H9 (cell line): ENCODE data around the gene NTN3. TPM values are rescaled to one million over a fixed set of nuclear protein-coding genes. Genes with fewer than 3 reads are reported as not detected.

Source experiments
- DNase-seq: peaks from one replicate; pipeline ENCODE4 v3.0.0-alpha.2; 2017
- H2AFZ ChIP-seq: one replicate; pipeline ENCODE4 v1.6.1; 2013; ENCODE audit warnings: mild to moderate bottlenecking, low read length, control low read depth, moderate library complexity
- H2AK5ac ChIP-seq: 2 replicates; pipeline ENCODE4 v1.6.1; 2013; ENCODE audit warnings: low read length, control low read depth, mixed read lengths; ENCODE audit not compliant: insufficient read length
- H2BK120ac ChIP-seq: one replicate; pipeline ENCODE4 v1.6.1; 2013; ENCODE audit warnings: low read depth, mild to moderate bottlenecking, low read length, control low read depth, inconsistent platforms; ENCODE audit not compliant: poor library complexity, severe bottlenecking
- H2BK12ac ChIP-seq: 2 replicates; pipeline ENCODE4 v1.6.1; 2013; ENCODE audit warnings: low read length, control low read depth, mixed read lengths, low read depth; ENCODE audit not compliant: insufficient read length
- H2BK15ac ChIP-seq: 2 replicates; pipeline ENCODE4 v1.6.1; 2013; ENCODE audit warnings: low read depth, low read length, control low read depth
- H2BK20ac ChIP-seq: one replicate; pipeline ENCODE4 v1.6.1; 2013; ENCODE audit warnings: low read depth, mild to moderate bottlenecking, low read length, control low read depth, inconsistent platforms; ENCODE audit not compliant: poor library complexity, severe bottlenecking
- H2BK5ac ChIP-seq: 2 replicates; pipeline ENCODE4 v1.6.1; 2013; ENCODE audit warnings: low read length, control low read depth, mixed read lengths; ENCODE audit not compliant: insufficient read length
- H3K14ac ChIP-seq: 2 replicates; pipeline ENCODE4 v1.6.1; 2013; ENCODE audit warnings: low read length, control low read depth; ENCODE audit not compliant: insufficient read depth
- H3K18ac ChIP-seq: 2 replicates; pipeline ENCODE4 v1.6.1; 2013; ENCODE audit warnings: low read depth, mild to moderate bottlenecking, mixed read lengths, low read length, control low read depth; ENCODE audit not compliant: insufficient read length
- H3K23ac ChIP-seq: 2 replicates; pipeline ENCODE4 v1.6.1; 2013; ENCODE audit warnings: low read length, control low read depth, mixed read lengths, low read depth; ENCODE audit not compliant: insufficient read length
- H3K23me2 ChIP-seq: 2 replicates; pipeline ENCODE4 v1.6.1; 2013; ENCODE audit warnings: low read depth, mild to moderate bottlenecking, mixed read lengths, low read length, control low read depth; ENCODE audit not compliant: insufficient read length, poor library complexity, severe bottlenecking
- H3K27ac ChIP-seq: 2 replicates; pipeline ENCODE4 v1.5.1; 2013; ENCODE audit warnings: low read length, control low read depth, mixed read lengths, low read depth; ENCODE audit not compliant: insufficient read length
- H3K27me3 ChIP-seq: 2 replicates; pipeline ENCODE4 v1.6.1; 2013; ENCODE audit warnings: low read length, control low read depth, inconsistent platforms; ENCODE audit not compliant: insufficient read depth
- H3K4ac ChIP-seq: 2 replicates; pipeline ENCODE4 v1.6.1; 2013; ENCODE audit warnings: low read depth, mild to moderate bottlenecking, control low read depth, inconsistent platforms, low read length, moderate library complexity
- H3K4me1 ChIP-seq: 2 replicates; pipeline ENCODE4 v1.6.1; 2013; ENCODE audit warnings: low read length, control low read depth, inconsistent platforms; ENCODE audit not compliant: insufficient read depth
- H3K4me2 ChIP-seq: 2 replicates; pipeline ENCODE4 v1.6.1; 2013; ENCODE audit warnings: low read length, control low read depth, mixed read lengths; ENCODE audit not compliant: insufficient read length, insufficient read depth
- H3K56ac ChIP-seq: 2 replicates; pipeline ENCODE4 v1.6.1; 2013; ENCODE audit warnings: low read depth, mild to moderate bottlenecking, mixed read lengths, low read length, control low read depth; ENCODE audit not compliant: insufficient read length
- H3K79me1 ChIP-seq: 2 replicates; pipeline ENCODE4 v1.6.1; 2013; ENCODE audit warnings: low read depth, mild to moderate bottlenecking, moderate library complexity, low read length, control low read depth, inconsistent platforms; ENCODE audit not compliant: insufficient read depth, poor library complexity, severe bottlenecking
- H3K79me2 ChIP-seq: 2 replicates; pipeline ENCODE4 v1.6.1; 2013; ENCODE audit warnings: low read length, control low read depth, inconsistent platforms; ENCODE audit not compliant: insufficient read depth
- H3K9ac ChIP-seq: 2 replicates; pipeline ENCODE4 v1.6.1; 2013; ENCODE audit warnings: low read length, control low read depth, mixed read lengths; ENCODE audit not compliant: insufficient read length; ENCODE audit errors: extremely low read depth
- H3K9me3 ChIP-seq: one replicate; pipeline ENCODE4 v1.6.1; 2013; ENCODE audit warnings: low read depth, low read length, inconsistent platforms; ENCODE audit not compliant: control insufficient read depth
- H3T11ph ChIP-seq: one replicate; pipeline ENCODE4 v1.6.1; 2013; ENCODE audit warnings: mild to moderate bottlenecking, low read length, control low read depth, inconsistent platforms
- H4K20me1 ChIP-seq: one replicate; pipeline ENCODE4 v1.6.1; 2013; ENCODE audit not compliant: control insufficient read depth, insufficient read length, insufficient read depth
- H4K5ac ChIP-seq: 2 replicates; pipeline ENCODE4 v1.6.1; 2013; ENCODE audit warnings: low read depth, mild to moderate bottlenecking, mixed read lengths, low read length, control low read depth; ENCODE audit not compliant: insufficient read length
- H4K8ac ChIP-seq: replicated peaks from 2 replicates; pipeline ENCODE4 v1.6.1; 2013; ENCODE audit warnings: low read length, control low read depth, mixed read lengths, low read depth; ENCODE audit not compliant: insufficient read length
- H4K91ac ChIP-seq: 2 replicates; pipeline ENCODE4 v1.6.1; 2013; ENCODE audit warnings: low read depth, mild to moderate bottlenecking, moderate library complexity, mixed read lengths, low read length, control low read depth; ENCODE audit not compliant: insufficient read length
- H3K27ac Mint-ChIP-seq, 3 experiments: 2 replicates in 2 of 3; 3 replicates in 1 of 3; pipeline ENCODE4 v1.8.0; 2020 to 2021; ENCODE audit warnings: mixed read lengths in 3 of 3, mild to moderate bottlenecking in 1 of 3, moderate library complexity in 1 of 3
- H3K27me3 Mint-ChIP-seq: 2 replicates; pipeline ENCODE4 v1.8.0; 2021; ENCODE audit warnings: low read depth, mild to moderate bottlenecking, moderate library complexity, mixed read lengths
- H3K36me3 Mint-ChIP-seq, 3 experiments: 2 replicates in 2 of 3; 3 replicates in 1 of 3; pipeline ENCODE4 v1.8.0; 2020 to 2021; ENCODE audit warnings: low read depth in 3 of 3, mixed read lengths in 3 of 3; ENCODE audit not compliant: insufficient read depth in 1 of 3
- H3K4me1 Mint-ChIP-seq, 2 experiments: 2 replicates each; pipeline ENCODE4 v1.8.0; 2020; ENCODE audit warnings: mixed read lengths in 2 of 2
- H3K4me3 Mint-ChIP-seq, 2 experiments: 2 replicates in 1 of 2; 3 replicates in 1 of 2; pipeline ENCODE4 v1.8.0; 2020 to 2021; ENCODE audit warnings: mild to moderate bottlenecking in 2 of 2, mixed read lengths in 2 of 2, moderate library complexity in 1 of 2
- H3K9me3 Mint-ChIP-seq, 2 experiments: 2 replicates in 1 of 2; 3 replicates in 1 of 2; pipeline ENCODE4 v1.8.0; 2020; ENCODE audit warnings: mild to moderate bottlenecking in 2 of 2, mixed read lengths in 2 of 2, moderate library complexity in 1 of 2
- WGBS: extraction: QIAGEN DNeasy Blood & Tissue Kit; methylation state at CpG from one replicate; pipeline ENCODE4 v1.1.7; 2013; ENCODE audit warnings: missing lambda C conversion rate, low lambda C conversion rate, mixed read lengths; ENCODE audit not compliant: insufficient read length; ENCODE audit errors: extremely low coverage; 5-methylcytosine and 5-hydroxymethylcytosine counted together
- total RNA-seq: library from RNA; stranded (reverse); gene quantifications from 2 replicates; pipeline ENCODE4 v1.2.1, GENCODE V29; 2021
- TF ChIP-seq, protein P1 (sequence below): fragments of 200-600 bp; sonication (generic); conservative IDR thresholded peaks from 3 replicates; pipeline ENCODE4 v1.8.0; 2021; ENCODE audit warnings: antibody characterized with exemption, mild to moderate bottlenecking

Gene NTN3
- total RNA-seq, 1 experiment from 2014 or later: 1.3 TPM

GRCh38 chr16:2436110-2436509 is 35.0 kb upstream of the NTN3 start:
- Histone ChIP-seq H3K23ac (no peak overlapping the region), H3K4me2 (no peak overlapping the region), H2BK5ac (no peak overlapping the region), H3K79me2 (no peaks in the 10 kb centered on the region), H2BK120ac (no peak overlapping the region), H3K56ac (no peak overlapping the region), H3K9ac (no peak overlapping the region), H4K91ac (no peak overlapping the region), H3K79me1 (peaks cover 4% of the 10 kb centered on the region), H3K23me2 (no peaks in the 10 kb centered on the region), H3K27ac (no peak overlapping the region), H4K20me1 (no peaks in the 10 kb centered on the region), H3K4ac (no peak overlapping the region), H3T11ph (no peak overlapping the region), H3K18ac (no peak overlapping the region), H3K27me3 (no peaks in the 10 kb centered on the region), H2BK15ac (no peak overlapping the region), H4K8ac (no peak overlapping the region), H2BK20ac (no peak overlapping the region), H4K5ac (no peak overlapping the region), H2AFZ (no peak overlapping the region), H2BK12ac (no peak overlapping the region), H3K9me3 (no peaks in the 10 kb centered on the region), H3K4me1 (no peaks in the 10 kb centered on the region), H3K14ac (no peak overlapping the region), H2AK5ac (no peak overlapping the region)
- peaks cover under 1% of the 10 kb centered on the region in 2 experiments; a peak in 2 of 4 replicates for H3K4me1 Mint-ChIP-seq
- H3K27ac Mint-ChIP-seq: no peak overlapping the region
- TF ChIP-seq, protein P1, sequence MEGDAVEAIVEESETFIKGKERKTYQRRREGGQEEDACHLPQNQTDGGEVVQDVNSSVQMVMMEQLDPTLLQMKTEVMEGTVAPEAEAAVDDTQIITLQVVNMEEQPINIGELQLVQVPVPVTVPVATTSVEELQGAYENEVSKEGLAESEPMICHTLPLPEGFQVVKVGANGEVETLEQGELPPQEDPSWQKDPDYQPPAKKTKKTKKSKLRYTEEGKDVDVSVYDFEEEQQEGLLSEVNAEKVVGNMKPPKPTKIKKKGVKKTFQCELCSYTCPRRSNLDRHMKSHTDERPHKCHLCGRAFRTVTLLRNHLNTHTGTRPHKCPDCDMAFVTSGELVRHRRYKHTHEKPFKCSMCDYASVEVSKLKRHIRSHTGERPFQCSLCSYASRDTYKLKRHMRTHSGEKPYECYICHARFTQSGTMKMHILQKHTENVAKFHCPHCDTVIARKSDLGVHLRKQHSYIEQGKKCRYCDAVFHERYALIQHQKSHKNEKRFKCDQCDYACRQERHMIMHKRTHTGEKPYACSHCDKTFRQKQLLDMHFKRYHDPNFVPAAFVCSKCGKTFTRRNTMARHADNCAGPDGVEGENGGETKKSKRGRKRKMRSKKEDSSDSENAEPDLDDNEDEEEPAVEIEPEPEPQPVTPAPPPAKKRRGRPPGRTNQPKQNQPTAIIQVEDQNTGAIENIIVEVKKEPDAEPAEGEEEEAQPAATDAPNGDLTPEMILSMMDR: no peak
- H3K4me3 Mint-ChIP-seq: no peak overlapping the region
- no peaks in the 10 kb centered on the region for H3K9me3 Mint-ChIP-seq
- no CpG with 5 or more reads among the region's 9 CpGs for WGBS
- DNase-seq: no peak
- peaks cover 60 to 84% (median 83%) of the 10 kb centered on the region in 3 experiments; a peak in 6 of 7 replicates for H3K36me3 Mint-ChIP-seq
- no peaks in the 10 kb centered on the region for H3K27me3 Mint-ChIP-seq
